Measurements from ENCODE around the gene PAX7.

PAX7 gene

DNA sequence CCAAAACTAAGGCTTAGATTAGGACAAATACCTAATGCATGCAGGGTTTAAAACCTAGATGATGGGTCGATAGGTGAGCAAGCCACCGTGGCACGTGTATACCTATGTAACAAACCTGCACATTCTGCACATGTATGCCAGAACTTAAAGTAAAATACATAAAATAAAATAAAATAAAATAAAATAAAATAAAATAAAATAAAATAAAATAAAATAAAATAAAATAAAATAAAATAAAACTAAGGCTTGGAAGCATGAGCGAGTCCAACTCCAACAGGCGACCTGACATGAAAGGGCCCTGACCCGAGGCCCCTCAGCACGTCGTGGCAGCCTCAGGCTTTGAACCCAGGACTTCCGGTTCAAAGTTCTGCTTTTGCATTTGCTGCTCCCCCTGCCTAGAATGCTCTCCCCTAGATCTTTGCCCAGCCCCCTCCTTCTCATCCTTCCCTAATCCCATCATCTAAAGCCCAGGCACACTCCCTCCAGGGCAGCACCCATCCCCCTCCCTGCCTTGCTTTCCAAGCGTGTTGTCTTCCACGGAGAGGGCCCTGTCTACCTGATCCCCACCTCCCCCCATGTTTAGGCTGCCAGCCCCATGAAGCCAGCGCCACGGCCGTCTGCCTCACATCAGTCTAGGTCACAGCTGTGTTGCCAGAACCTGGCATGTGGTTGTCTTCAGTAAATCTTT, 164.5 kb downstream of the PAX7 start:
- DNase-seq (ENCODE audit: low read depth): no peak

DNA sequence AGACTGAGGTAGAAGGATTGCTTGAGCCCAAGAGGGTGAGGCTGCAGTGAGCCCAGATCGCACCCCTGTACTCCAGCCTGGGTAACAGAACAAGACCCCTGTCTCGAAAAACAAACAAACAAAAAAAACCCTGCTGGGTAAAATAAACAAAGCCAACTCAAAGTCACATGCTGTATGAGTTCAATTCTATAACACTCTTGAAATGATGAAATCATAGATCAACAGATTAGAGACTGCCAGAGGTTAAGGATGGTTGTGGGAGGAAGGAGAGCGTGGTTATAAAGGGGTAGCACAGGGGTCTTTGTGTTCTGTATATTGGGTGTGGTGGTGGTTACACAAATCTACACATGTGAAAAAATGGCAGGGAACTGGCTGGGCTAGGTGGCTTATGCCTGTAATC, 166.3 kb downstream of the PAX7 start:
- no peak for DNase-seq (ENCODE audit: low read depth)
